Calu3 (cell line): ENCODE results near the gene IFI16. TPM values are rescaled to one million over a fixed set of nuclear protein-coding genes. Genes with fewer than 3 reads are reported as not detected.

Experiments used
- BruUV-seq: library from RNA; stranded (reverse); fragments of 400-500 nt; replicated peaks from 2 replicates; lab custom pipeline; 2021; lab: Mats Ljungman, UMichigan
- CTCF ChIA-PET: fragments of 300-600 bp; sonication (Branson Sonifier 250); formaldehyde crosslinking; loops from one replicate; lab custom pipeline; 2022; ENCODE audit warnings: antibody characterized with exemption; lab: Charles Lee
- DNase-seq: peaks from one replicate; pipeline ENCODE4 v3.0.0; 2022
- H3K27ac Mint-ChIP-seq: one replicate; pipeline ENCODE4 v1.8.0; 2022; ENCODE audit warnings: mixed read lengths; ENCODE audit not compliant: unreplicated experiment
- H3K27me3 Mint-ChIP-seq: one replicate; pipeline ENCODE4 v1.8.0; 2022; ENCODE audit warnings: mixed read lengths; ENCODE audit not compliant: unreplicated experiment
- H3K36me3 Mint-ChIP-seq: one replicate; pipeline ENCODE4 v1.8.0; 2022; ENCODE audit warnings: mild to moderate bottlenecking, moderate library complexity, mixed read lengths; ENCODE audit not compliant: insufficient read depth, unreplicated experiment
- H3K4me1 Mint-ChIP-seq: one replicate; pipeline ENCODE4 v1.8.0; 2022; ENCODE audit warnings: mild to moderate bottlenecking, low read depth, mixed read lengths; ENCODE audit not compliant: unreplicated experiment
- H3K4me3 Mint-ChIP-seq: one replicate; pipeline ENCODE4 v1.8.0; 2022; ENCODE audit warnings: mild to moderate bottlenecking, low read depth, moderate library complexity, mixed read lengths; ENCODE audit not compliant: unreplicated experiment
- H3K9me3 Mint-ChIP-seq: one replicate; pipeline ENCODE4 v1.8.0; 2022; ENCODE audit warnings: low read depth, mixed read lengths; ENCODE audit not compliant: unreplicated experiment
- intact Hi-C: fragments of 100-400 bp; cut with micrococcal nuclease; formaldehyde crosslinking; loops from one replicate; pipeline ENCODE4 v1.10.0; 2022; ENCODE audit not compliant: unreplicated experiment
- total RNA-seq: library from RNA; stranded (reverse); gene quantifications from 2 replicates; pipeline ENCODE4 v1.2.3, GENCODE V29; 2022
- TF ChIP-seq, protein P1 (sequence below): fragments of 200-600 bp; IDR thresholded peaks from one replicate; pipeline ENCODE4 v1.8.0; 2022; ENCODE audit warnings: antibody characterized with exemption; ENCODE audit not compliant: unreplicated experiment

Gene IFI16
- total RNA-seq, 1 experiment from 2014 or later = 52.8 TPM

DNA sequence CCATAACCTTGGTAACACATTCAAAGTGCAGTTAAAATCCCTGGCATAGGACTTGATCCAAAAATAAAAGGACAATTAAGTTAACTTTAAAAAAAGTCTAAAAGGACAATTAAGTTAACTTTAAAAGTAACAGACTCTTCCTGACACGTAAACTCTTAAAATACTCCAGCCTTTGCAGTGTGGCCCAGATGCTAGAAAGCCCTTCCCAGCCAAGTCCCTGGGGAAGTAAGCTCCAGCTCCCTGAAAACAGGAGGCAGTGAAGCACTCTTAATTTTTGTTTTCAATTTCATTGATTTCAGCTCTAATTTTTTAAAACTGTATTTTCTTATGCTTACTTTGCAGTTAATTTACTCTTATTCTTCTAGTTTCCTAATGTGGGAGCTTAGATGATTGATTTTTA, 71.9 kb downstream of the IFI16 start:
- Mint-ChIP-seq H3K36me3 (no peaks in the 10 kb centered on the region), H3K4me1 (no peaks in the 10 kb centered on the region), H3K27me3 (peaks cover 37% of the 10 kb centered on the region), H3K27ac (no peak overlapping the region), H3K9me3 (no peaks in the 10 kb centered on the region), H3K4me3 (no peak overlapping the region)
- no TSS peak for BruUV-seq
- intact Hi-C loops = no loop called here
- TF ChIP-seq, protein P1, sequence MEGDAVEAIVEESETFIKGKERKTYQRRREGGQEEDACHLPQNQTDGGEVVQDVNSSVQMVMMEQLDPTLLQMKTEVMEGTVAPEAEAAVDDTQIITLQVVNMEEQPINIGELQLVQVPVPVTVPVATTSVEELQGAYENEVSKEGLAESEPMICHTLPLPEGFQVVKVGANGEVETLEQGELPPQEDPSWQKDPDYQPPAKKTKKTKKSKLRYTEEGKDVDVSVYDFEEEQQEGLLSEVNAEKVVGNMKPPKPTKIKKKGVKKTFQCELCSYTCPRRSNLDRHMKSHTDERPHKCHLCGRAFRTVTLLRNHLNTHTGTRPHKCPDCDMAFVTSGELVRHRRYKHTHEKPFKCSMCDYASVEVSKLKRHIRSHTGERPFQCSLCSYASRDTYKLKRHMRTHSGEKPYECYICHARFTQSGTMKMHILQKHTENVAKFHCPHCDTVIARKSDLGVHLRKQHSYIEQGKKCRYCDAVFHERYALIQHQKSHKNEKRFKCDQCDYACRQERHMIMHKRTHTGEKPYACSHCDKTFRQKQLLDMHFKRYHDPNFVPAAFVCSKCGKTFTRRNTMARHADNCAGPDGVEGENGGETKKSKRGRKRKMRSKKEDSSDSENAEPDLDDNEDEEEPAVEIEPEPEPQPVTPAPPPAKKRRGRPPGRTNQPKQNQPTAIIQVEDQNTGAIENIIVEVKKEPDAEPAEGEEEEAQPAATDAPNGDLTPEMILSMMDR = no peak
- DNase-seq = no peak
- CTCF ChIA-PET = no interaction called here

DNA sequence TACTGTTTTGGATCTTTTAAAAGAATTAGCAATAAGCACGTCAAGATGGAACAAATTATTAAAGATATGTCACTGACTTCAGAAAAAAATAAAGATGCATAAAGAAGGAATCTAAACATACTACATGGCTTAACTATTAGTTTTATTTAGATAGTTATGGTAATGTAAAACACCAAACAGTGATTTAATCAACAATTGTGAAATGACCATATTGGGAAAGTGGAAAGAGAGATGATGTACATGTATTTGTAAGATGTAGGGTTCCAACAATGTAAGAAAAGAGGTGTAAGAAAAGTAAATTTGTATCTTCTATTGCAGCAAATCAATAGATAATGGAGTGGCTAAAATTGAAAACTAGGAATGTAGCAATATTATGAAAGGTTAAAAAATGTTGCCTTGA, 73.3 kb downstream of the IFI16 start:
- H3K4me1 Mint-ChIP-seq = no peaks in the 10 kb centered on the region

GRCh38 chr1:159084152-159084551, 74.4 kb downstream of the IFI16 start:
- DNase-seq = no peak
- Mint-ChIP-seq H3K27ac (no peak overlapping the region), H3K9me3 (no peaks in the 10 kb centered on the region), H3K4me1 (no peaks in the 10 kb centered on the region), H3K36me3 (no peaks in the 10 kb centered on the region), H3K27me3 (peaks cover 11% of the 10 kb centered on the region), H3K4me3 (no peak overlapping the region)
- intact Hi-C loops = no loop called here
- TF ChIP-seq, protein P1 = no peak
- CTCF ChIA-PET = no interaction called here
- no TSS peak for BruUV-seq

More for the DNA sequence above, 73.3 kb downstream of the IFI16 start:
- no TSS peak for BruUV-seq
- H3K9me3 Mint-ChIP-seq = no peaks in the 10 kb centered on the region
- DNase-seq = no peak
- H3K4me3 Mint-ChIP-seq = no peak overlapping the region
- H3K27ac Mint-ChIP-seq = no peak overlapping the region
- H3K36me3 Mint-ChIP-seq = no peaks in the 10 kb centered on the region
- peaks cover 23% of the 10 kb centered on the region for H3K27me3 Mint-ChIP-seq
- TF ChIP-seq, protein P1 = no peak
- CTCF ChIA-PET = no interaction called here
- intact Hi-C loops = no loop called here

DNA sequence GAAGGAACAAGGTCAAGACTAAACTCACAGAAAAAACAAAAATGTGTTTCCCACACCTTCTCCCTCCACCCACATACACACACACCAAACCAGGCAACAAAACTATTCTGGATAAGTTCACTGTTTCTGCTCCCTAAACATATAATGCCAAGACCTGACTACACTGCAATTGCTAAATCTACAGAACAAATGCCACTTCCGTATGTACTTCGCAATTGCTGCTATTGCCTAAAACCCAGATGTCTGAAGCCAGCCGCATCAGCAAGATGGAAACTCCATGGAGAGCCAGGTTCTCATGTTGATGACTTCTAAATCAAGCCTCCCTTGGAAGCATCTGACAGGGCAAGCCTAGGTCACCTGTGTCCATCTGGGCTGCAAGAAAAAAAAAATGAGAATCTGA, 75.2 kb downstream of the IFI16 start:
- DNase-seq = no peak
- BruUV-seq = no TSS peak
- intact Hi-C loops = no loop called here
- Mint-ChIP-seq H3K36me3 (no peaks in the 10 kb centered on the region), H3K9me3 (no peaks in the 10 kb centered on the region), H3K4me1 (no peaks in the 10 kb centered on the region), H3K27ac (no peak overlapping the region), H3K27me3 (peaks cover 4% of the 10 kb centered on the region), H3K4me3 (no peak overlapping the region)
- CTCF ChIA-PET = no interaction called here
- TF ChIP-seq, protein P1 = no peak
